Choroid plexus epithelial cell (primary cell): Measurements from ENCODE around the gene FARP1.

Source experiments
- DNase-seq: peaks from one replicate; pipeline ENCODE4 v3.0.0-alpha.2; 2010; ENCODE audit warnings: low read depth
- H3K4me3 ChIP-seq: 2 replicates; pipeline ENCODE4 v1.5.1; 2011; ENCODE audit warnings: low read depth, mild to moderate bottlenecking, control low read depth, low read length, moderate library complexity
- CTCF ChIP-seq: conservative IDR thresholded peaks from 2 replicates; pipeline ENCODE4 v1.5.1; 2011; ENCODE audit warnings: low read depth, mild to moderate bottlenecking, control low read depth, inconsistent platforms, low read length, moderate library complexity

The FARP1 gene

GRCh38 chr13:98157609-98158008, 14.7 kb downstream of the FARP1 start:
- DNase-seq, result no peak
- no peak overlapping the region for H3K4me3 ChIP-seq
- no peak for TF ChIP-seq CTCF

- no peak for DNase-seq
- H3K4me3 ChIP-seq, result no peak overlapping the region
Observed at GRCh38 chr13:98158172-98158899, 15.4 kb downstream of the FARP1 start.

GRCh38 chr13:98162935-98163334, 20.0 kb downstream of the FARP1 start:
- no peak overlapping the region for H3K4me3 ChIP-seq
- no peak for TF ChIP-seq CTCF
- DNase-seq, result no peak

More at GRCh38 chr13:98158172-98158899, 15.4 kb downstream of the FARP1 start:
- no peak for TF ChIP-seq CTCF

- no peak for TF ChIP-seq CTCF
- DNase-seq, result no peak
- H3K4me3 ChIP-seq, result no peak overlapping the region
Observed at GRCh38 chr13:98169331-98169730, 26.4 kb downstream of the FARP1 start.

- TF ChIP-seq CTCF, result no peak
- peak overlapping the region; percentile 36 for H3K4me3 ChIP-seq
- DNase-seq, result peak; percentile 55
Observed at GRCh38 chr13:98171900-98172589, 29.2 kb downstream of the FARP1 start.

GRCh38 chr13:98172590-98173422, 29.9 kb downstream of the FARP1 start:
- DNase-seq, result peak; percentile 56
- TF ChIP-seq CTCF, result no peak
- H3K4me3 ChIP-seq, result no peak overlapping the region
